AG04449 (cell line): ENCODE data around the gene RABGAP1.
A peak's percentile ranks its signal among the peaks of the same experiment; 100 is the strongest.

Source experiments
- CTCF ChIA-PET: fragments of 350-600 bp; formaldehyde crosslinking; extraction: SDS; loops from one replicate; lab custom pipeline; 2021; ENCODE audit warnings: antibody characterized with exemption; lab: Yijun Ruan, JAX
- POLR2A ChIA-PET: fragments of 400-600, 350-600 bp; formaldehyde crosslinking; extraction: SDS; loops from one replicate; lab custom pipeline; 2020; ENCODE audit warnings: antibody characterized with exemption, inconsistent platforms; lab: Yijun Ruan, JAX
- DNase-seq: peaks from one replicate; pipeline ENCODE4 v3.0.0-alpha.2; 2010; ENCODE audit warnings: low read depth, low spot score
- H3K4me3 ChIP-seq: 2 replicates; pipeline ENCODE4 v1.5.1; 2011; ENCODE audit warnings: low read depth, mild to moderate bottlenecking, control low read depth, low read length
- TF ChIP-seq, protein P1 (sequence below): IDR thresholded peaks from one replicate; pipeline ENCODE4 v1.5.1; 2011; ENCODE audit warnings: mild to moderate bottlenecking, moderate library complexity, low read length, control low read depth, inconsistent platforms; ENCODE audit not compliant: insufficient read depth; ENCODE audit errors: missing control alignments

RABGAP1 gene

GRCh38 chr9:123005964-123006363, 65.1 kb downstream of the RABGAP1 start:
- H3K4me3 ChIP-seq = no peak overlapping the region
- CTCF ChIA-PET = no interaction called here
- POLR2A ChIA-PET = no interaction called here
- TF ChIP-seq, protein P1, sequence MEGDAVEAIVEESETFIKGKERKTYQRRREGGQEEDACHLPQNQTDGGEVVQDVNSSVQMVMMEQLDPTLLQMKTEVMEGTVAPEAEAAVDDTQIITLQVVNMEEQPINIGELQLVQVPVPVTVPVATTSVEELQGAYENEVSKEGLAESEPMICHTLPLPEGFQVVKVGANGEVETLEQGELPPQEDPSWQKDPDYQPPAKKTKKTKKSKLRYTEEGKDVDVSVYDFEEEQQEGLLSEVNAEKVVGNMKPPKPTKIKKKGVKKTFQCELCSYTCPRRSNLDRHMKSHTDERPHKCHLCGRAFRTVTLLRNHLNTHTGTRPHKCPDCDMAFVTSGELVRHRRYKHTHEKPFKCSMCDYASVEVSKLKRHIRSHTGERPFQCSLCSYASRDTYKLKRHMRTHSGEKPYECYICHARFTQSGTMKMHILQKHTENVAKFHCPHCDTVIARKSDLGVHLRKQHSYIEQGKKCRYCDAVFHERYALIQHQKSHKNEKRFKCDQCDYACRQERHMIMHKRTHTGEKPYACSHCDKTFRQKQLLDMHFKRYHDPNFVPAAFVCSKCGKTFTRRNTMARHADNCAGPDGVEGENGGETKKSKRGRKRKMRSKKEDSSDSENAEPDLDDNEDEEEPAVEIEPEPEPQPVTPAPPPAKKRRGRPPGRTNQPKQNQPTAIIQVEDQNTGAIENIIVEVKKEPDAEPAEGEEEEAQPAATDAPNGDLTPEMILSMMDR = no peak
- no peak for DNase-seq

- TF ChIP-seq, protein P1 = no peak
- H3K4me3 ChIP-seq = no peak overlapping the region
- no peak for DNase-seq
- ChIA-PET POLR2A (no interaction called here), CTCF (no interaction called here)
Measured at GRCh38 chr9:123007269-123007668, 66.4 kb downstream of the RABGAP1 start.

DNA sequence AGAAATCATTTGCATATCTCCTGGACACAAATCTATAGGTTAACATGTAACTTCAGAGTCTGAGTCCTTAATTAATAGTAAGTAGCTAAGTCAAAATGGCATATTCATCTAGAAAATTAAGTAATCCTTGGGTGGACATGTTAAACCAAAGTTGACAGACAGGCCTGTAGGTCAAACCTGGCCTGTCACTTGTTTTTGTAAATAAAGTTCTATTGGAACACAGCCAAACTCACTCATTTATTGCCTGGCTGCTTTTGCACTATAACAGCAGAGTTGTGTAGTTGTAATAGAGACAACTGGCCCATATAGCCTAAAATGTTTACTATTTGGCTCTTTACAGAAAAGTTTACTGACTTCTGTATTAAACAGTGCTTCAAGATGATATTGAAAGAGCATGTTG, 68.1 kb downstream of the RABGAP1 start:
- TF ChIP-seq, protein P1 = no peak
- ChIA-PET CTCF (interaction anchor here (1.3 kb wide), 1 partner anchor 18 kb away, joined by 7 read pairs; no protein-coding TSS in a partner anchor), POLR2A (no interaction called here)

DNA sequence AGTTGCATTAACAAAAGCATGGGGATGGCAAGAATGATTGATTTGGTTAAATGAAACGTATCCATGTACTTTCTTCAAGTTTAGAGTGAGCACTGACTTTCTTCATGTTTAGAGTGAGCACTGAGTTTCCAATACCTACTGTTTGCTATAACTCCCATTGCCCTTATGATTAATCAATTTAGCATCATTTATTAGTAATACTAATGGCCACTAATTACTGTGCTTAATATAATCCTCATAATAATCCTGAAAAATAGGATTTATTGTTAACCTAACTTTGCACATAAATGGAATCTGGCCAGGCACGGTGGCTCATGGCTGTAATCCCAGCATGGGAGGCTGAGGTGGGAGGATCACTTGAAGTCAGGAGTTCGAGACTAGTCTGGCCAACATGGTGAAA, 70.6 kb downstream of the RABGAP1 start:
- TF ChIP-seq, protein P1 = no peak
- POLR2A ChIA-PET = no interaction called here
- CTCF ChIA-PET = interaction anchor here (1.4 kb wide), 1 partner anchor 11 kb away, joined by 3 read pairs; no protein-coding TSS in a partner anchor

More for the DNA sequence above, 68.1 kb downstream of the RABGAP1 start:
- H3K4me3 ChIP-seq = no peak overlapping the region
- DNase-seq = no peak

DNA sequence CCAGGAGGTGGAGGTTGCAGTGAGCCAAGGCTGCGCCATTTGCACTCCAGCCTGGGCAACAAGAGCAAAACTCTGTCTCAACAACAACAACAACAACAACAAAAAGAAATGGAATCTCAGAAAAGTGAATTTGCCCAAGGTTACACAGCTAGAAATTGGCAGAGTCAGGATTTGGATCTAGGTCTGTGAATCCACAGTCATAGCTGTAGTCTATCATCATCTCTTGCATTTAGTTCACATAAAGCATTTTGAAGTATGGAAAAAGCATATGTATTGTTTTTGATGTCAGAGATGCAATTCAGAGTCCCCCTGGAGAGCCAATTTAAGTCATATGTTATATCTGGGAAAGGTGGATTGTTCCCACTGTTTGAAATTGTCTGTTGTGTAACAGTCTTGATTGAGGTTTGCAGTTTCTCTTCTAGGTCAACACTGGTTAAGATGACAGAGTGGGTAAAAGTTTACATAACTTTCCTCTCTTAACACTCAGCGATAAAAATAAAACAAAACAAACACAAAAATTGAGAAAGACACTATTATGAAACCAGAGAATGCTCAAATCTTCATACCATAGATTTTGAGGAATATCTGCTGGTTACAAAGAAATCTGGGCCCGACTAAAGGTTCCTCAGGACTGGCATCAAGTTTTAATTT, 71.2 kb downstream of the RABGAP1 start:
- peak; percentile 9 for DNase-seq
- TF ChIP-seq, protein P1 = no peak
- CTCF ChIA-PET = interaction anchor here (1.4 kb wide), 1 partner anchor 10 kb away, joined by 3 read pairs; no protein-coding TSS in a partner anchor
- POLR2A ChIA-PET = no interaction called here
- no peak overlapping the region for H3K4me3 ChIP-seq

More for the DNA sequence above, 70.6 kb downstream of the RABGAP1 start:
- no peak overlapping the region for H3K4me3 ChIP-seq
- DNase-seq = no peak

DNA sequence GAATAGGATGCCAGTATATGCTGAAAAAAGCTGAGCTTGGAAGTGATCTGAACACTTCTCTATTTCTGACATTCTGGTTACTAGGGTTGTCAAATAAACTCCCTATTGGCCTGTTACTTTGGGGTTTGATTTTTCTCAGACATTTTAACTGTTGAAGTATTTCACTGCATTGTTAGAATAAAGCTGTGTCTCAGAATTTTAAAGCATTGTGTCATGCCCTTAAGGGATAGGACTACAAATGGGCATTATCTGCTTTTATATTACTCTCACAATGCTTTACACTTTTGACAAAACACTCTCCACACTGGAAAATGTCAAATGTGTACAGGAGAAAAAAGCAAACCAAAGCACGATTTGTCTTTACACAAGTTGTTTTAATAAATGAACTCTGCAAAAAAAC, 75.8 kb downstream of the RABGAP1 start:
- no peak for DNase-seq
- H3K4me3 ChIP-seq = no peak overlapping the region
- ChIA-PET CTCF (no interaction called here), POLR2A (no interaction called here)
- TF ChIP-seq, protein P1 = no peak
